ENCODE results near the gene KLF13.

KLF13 gene

DNA sequence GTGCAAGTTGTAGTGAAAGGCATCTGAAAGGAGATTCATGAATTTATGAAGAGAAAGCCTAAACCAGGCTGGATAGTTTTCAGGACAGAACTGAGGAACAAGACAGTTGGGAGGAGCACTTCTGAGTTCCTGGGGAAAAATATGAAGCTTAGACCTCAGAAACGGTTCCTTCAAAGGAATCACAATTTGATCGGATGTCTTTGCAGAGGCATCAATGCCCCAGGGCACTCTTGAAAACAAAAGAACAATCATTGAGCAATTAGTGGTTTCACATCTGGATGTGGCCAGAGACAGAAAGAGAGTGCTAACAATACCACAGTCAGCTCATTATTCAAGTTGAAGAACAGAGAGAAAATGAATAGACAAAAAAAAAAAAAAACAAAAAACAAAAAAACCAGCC, 86.2 kb downstream of the KLF13 start:
- peak; percentile 88 for DNase-seq (ENCODE audit: low read depth)
- TF ChIP-seq MYC (IDR thresholded peaks at IDR 0.05; ENCODE audit: low read depth, low read length): 0 out of 2 replicates have a peak, but pooled peaks have one; percentile 15
- TF ChIP-seq, protein P1, sequence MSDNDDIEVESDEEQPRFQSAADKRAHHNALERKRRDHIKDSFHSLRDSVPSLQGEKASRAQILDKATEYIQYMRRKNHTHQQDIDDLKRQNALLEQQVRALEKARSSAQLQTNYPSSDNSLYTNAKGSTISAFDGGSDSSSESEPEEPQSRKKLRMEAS (IDR thresholded peaks at IDR 0.05; ENCODE audit: low read depth, low read length): no peak
- H3K4me3 ChIP-seq (ENCODE audit: low read depth, low read length): peak overlapping the region; percentile 12

DNA sequence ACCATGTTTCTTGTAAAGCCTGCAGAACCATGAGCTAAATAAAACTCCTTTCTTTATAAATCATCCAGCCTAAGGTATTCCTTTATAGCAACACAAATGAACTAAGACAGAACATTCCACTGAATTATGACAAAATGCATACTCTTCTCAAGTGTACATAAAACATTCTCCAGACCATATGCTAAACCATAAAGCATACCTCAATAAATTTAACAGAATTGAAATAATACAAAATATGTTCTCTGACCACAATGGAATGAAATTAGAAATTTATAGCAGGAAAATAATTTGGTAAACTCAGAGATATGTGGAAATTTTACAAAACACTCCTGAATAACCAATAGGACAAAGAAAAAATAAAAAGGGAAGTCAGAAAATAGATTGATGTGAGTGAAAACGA, 88.6 kb downstream of the KLF13 start:
- TF ChIP-seq, protein P1 (IDR thresholded peaks at IDR 0.05; ENCODE audit: low read depth, low read length): no peak
- TF ChIP-seq MYC (IDR thresholded peaks at IDR 0.05; ENCODE audit: low read depth, low read length) (no peak), POLR2A (IDR thresholded peaks at IDR 0.05; ENCODE audit: extremely low read depth, insufficient read length) (no peak), CTCF (IDR thresholded peaks at IDR 0.05; ENCODE audit: low read depth, low read length) (no peak)
- DNase-seq (ENCODE audit: low read depth): no peak

DNA sequence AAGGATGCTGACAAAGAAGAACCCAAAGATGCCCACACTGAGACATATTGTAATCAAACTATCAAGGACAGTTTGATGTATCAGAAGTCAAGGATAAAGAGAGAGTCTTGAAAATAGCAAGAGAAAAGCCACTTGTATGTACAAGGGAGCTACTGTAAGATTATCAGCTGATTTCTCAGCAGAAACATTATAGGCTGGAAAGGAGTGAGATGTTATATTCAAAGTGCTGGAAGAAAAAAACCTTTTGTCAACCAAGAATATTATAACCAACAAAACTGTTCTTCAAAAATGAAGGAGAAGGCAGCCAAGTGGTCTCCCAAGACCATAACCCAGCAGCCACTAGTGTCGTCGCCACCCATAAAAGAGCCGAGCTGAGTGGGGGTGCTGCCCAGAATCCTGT, 93.2 kb downstream of the KLF13 start:
- no peak for TF ChIP-seq MYC (IDR thresholded peaks at IDR 0.05; ENCODE audit: low read depth, low read length)
- TF ChIP-seq POLR2A (IDR thresholded peaks at IDR 0.05; ENCODE audit: extremely low read depth, insufficient read length): no peak
- no peak for TF ChIP-seq CTCF (IDR thresholded peaks at IDR 0.05; ENCODE audit: low read depth, low read length)
- TF ChIP-seq, protein P1 (IDR thresholded peaks at IDR 0.05; ENCODE audit: low read depth, low read length): no peak
- no peak for DNase-seq (ENCODE audit: low read depth)
- H3K4me3 ChIP-seq (ENCODE audit: low read depth, low read length): no peak overlapping the region

More for the DNA sequence above, 88.6 kb downstream of the KLF13 start:
- H3K4me3 ChIP-seq (ENCODE audit: low read depth, low read length): no peak overlapping the region

DNA sequence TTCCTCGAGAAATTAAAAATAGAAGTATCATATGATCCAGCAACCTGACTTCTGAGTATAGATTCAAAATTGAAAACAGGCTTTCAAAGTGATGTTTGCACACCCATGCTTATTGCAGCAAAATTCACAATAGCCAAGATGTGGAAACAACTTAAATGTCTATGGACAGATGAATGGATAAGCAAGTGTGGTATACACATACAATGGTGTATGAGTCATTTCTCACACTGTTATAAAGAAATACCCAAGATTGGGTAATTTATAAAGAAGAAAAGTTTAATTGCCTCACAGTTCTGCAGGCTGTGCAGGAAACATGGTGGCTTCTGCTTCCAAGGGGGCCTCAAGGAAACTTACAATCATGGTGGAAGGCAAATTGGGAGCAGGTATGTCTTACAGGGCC, 100.8 kb downstream of the KLF13 start:
- no peak for TF ChIP-seq MYC (IDR thresholded peaks at IDR 0.05; ENCODE audit: low read depth, low read length)
- TF ChIP-seq CTCF (IDR thresholded peaks at IDR 0.05; ENCODE audit: low read depth, low read length): no peak
- TF ChIP-seq, protein P1 (IDR thresholded peaks at IDR 0.05; ENCODE audit: low read depth, low read length): no peak
- TF ChIP-seq POLR2A (IDR thresholded peaks at IDR 0.05; ENCODE audit: extremely low read depth, insufficient read length): no peak
- no peak overlapping the region for H3K4me3 ChIP-seq (ENCODE audit: low read depth, low read length)
- peak; percentile 35 for DNase-seq (ENCODE audit: low read depth)
